SU-DHL-6 (cell line): ENCODE measurements around the gene ANKRD63.

ENCODE experiments used
- EZH2phosphoT487 ChIP-seq: fragments of 200-600 bp; sonication (generic), shearing (Covaris generic); conservative IDR thresholded peaks from 2 replicates; pipeline ENCODE4 v1.6.1; 2018; ENCODE audit warnings: mild to moderate bottlenecking, antibody characterized with exemption, low read length, moderate library complexity, mixed read lengths
- TF ChIP-seq, protein P1 (sequence below): fragments of 200-600 bp; sonication (generic); IDR thresholded peaks from one replicate; pipeline ENCODE4 v1.5.1; 2017; ENCODE audit warnings: antibody characterized with exemption, mild to moderate bottlenecking, low read length, moderate library complexity; ENCODE audit not compliant: insufficient read depth, poor library complexity, severe bottlenecking

DNA sequence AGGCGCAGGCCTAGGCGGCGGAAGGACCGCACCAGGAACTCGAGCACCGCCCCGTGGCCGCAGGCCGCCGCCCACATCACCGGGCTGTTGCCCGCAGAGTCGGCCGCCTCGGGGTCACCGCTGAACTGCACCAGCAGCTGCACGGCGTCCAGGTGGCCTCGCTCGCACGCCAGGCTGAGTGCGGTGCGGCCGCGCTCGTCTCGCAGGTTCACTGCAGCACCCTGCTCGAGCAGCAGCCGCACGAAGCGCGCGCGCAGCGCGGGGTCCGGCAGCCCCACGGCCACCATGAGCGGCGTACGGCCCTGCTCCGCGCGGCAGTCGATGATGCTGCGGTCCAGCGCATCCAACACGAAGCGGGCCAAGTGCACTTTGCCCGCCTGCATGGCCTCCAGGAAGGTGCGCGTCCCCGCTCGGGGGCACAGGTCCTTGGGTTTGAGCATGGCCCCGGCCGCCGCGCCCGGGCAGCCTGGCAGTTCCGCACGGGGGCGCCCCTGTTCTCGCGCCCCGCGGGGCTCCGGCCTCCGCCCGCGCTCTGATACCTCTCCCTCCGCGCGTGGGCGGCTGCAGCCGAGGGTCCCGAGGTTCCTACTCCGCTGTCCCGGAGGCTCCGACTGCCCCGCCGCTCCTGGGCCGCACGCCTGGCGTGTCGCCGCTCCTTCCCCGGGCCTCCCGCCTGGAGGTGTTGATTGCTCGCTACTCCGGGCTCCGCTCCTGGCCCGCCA lies 556 bp downstream of the ANKRD63 start:
- TF ChIP-seq, protein P1, sequence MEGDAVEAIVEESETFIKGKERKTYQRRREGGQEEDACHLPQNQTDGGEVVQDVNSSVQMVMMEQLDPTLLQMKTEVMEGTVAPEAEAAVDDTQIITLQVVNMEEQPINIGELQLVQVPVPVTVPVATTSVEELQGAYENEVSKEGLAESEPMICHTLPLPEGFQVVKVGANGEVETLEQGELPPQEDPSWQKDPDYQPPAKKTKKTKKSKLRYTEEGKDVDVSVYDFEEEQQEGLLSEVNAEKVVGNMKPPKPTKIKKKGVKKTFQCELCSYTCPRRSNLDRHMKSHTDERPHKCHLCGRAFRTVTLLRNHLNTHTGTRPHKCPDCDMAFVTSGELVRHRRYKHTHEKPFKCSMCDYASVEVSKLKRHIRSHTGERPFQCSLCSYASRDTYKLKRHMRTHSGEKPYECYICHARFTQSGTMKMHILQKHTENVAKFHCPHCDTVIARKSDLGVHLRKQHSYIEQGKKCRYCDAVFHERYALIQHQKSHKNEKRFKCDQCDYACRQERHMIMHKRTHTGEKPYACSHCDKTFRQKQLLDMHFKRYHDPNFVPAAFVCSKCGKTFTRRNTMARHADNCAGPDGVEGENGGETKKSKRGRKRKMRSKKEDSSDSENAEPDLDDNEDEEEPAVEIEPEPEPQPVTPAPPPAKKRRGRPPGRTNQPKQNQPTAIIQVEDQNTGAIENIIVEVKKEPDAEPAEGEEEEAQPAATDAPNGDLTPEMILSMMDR: peak; percentile 34
- no peak for TF ChIP-seq EZH2phosphoT487
